Transverse colon (tissue), 3 donors: ENCODE measurements around the gene NSUN5.
"Not testable (repeated sequence)": the region's sequence is repeated elsewhere in the genome, so short reads cannot be mapped to it uniquely, and the experiment has no call there.

Experiments used
- EP300 ChIP-seq: sonication (generic); formaldehyde crosslinking; IDR thresholded peaks from one replicate; pipeline ENCODE4 v1.6.1; 2017; ENCODE audit warnings: antibody characterized with exemption, low read depth
- POLR2A ChIP-seq: fragments of 450-650 bp; IDR thresholded peaks from one replicate; pipeline ENCODE4 v1.6.1; 2016; ENCODE audit warnings: antibody characterized with exemption, mild to moderate bottlenecking, moderate library complexity
- TF ChIP-seq, protein P1 (sequence below), 5 experiments: fragments of 200-600 bp in 3 of 5; fragments of 450-650 bp in 2 of 5; sonication (generic) in 3 of 5; IDR thresholded peaks; 1 replicate in 2 of 5; 2 replicates in 3 of 5; pipeline ENCODE4 v1.5.1; 2016 to 2017; ENCODE audit warnings: antibody characterized with exemption in 5 of 5, inconsistent platforms in 3 of 5, mild to moderate bottlenecking in 2 of 5, moderate library complexity in 1 of 5

GRCh38 chr7:73297706-73298105, 10.9 kb downstream of the NSUN5 start:
- TF ChIP-seq, protein P1, sequence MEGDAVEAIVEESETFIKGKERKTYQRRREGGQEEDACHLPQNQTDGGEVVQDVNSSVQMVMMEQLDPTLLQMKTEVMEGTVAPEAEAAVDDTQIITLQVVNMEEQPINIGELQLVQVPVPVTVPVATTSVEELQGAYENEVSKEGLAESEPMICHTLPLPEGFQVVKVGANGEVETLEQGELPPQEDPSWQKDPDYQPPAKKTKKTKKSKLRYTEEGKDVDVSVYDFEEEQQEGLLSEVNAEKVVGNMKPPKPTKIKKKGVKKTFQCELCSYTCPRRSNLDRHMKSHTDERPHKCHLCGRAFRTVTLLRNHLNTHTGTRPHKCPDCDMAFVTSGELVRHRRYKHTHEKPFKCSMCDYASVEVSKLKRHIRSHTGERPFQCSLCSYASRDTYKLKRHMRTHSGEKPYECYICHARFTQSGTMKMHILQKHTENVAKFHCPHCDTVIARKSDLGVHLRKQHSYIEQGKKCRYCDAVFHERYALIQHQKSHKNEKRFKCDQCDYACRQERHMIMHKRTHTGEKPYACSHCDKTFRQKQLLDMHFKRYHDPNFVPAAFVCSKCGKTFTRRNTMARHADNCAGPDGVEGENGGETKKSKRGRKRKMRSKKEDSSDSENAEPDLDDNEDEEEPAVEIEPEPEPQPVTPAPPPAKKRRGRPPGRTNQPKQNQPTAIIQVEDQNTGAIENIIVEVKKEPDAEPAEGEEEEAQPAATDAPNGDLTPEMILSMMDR (IDR thresholded peaks at IDR 0.05) = not testable (repeated sequence)
- TF ChIP-seq EP300, POLR2A: not testable (repeated sequence)
